HCT116 (cell line): ENCODE measurements around the gene ATP8A2. TPM values are rescaled to one million over a fixed set of nuclear protein-coding genes. Genes with fewer than 3 reads are reported as not detected.

Experiments
- ATAC-seq: fragments of 200-7000 bp; cut with Tn5 transposase; 2 replicates; pipeline ENCODE4 v1.9.1; 2020; ENCODE audit warnings: mild to moderate bottlenecking, moderate library complexity
- BruUV-seq: library from RNA; stranded (reverse); fragments of 400-500 nt; replicated peaks from 2 replicates; lab custom pipeline; 2021; lab: Mats Ljungman, UMichigan
- CTCF ChIA-PET: fragments of 300-600 bp; sonication (Branson Sonifier 250); formaldehyde crosslinking; loops from one replicate; lab custom pipeline; 2021; ENCODE audit warnings: antibody characterized with exemption; lab: Charles Lee
- POLR2A ChIA-PET: fragments of 300-600, 350-600 bp; sonication (Branson Sonifier 250); formaldehyde crosslinking; loops from one replicate; lab custom pipeline; 2021; ENCODE audit warnings: antibody characterized with exemption; lab: Charles Lee
- RAD21 ChIA-PET, 2 experiments: fragments of 300-600 bp; sonication (Branson Sonifier 250); formaldehyde crosslinking; loops; one replicate each; lab custom pipeline; 2023; ENCODE audit warnings: low total read pairs in 2 of 2; ENCODE audit not compliant: uncharacterized antibody in 2 of 2, unreplicated experiment in 2 of 2, low non-redundant PET in 1 of 2; lab: Charles Lee
- DNase-seq: peaks from one replicate; pipeline ENCODE4 v3.0.0-alpha.2; 2010; ENCODE audit warnings: low read depth, low spot score
- H2AFZ ChIP-seq: fragments of 200-600 bp; shearing (Covaris generic), sonication (generic); 2 replicates; pipeline ENCODE4 v1.6.1; 2017; ENCODE audit warnings: low read depth, mixed run types, mixed read lengths, antibody characterized with exemption, low read length; ENCODE audit not compliant: poor library complexity, severe bottlenecking
- H3K27ac ChIP-seq: 2 replicates; pipeline ENCODE4 v1.5.1; 2012; ENCODE audit warnings: low read depth, low read length
- H3K27me3 ChIP-seq: fragments of 200-600 bp; sonication (generic); 2 replicates; pipeline ENCODE4 v1.6.1; 2016; ENCODE audit warnings: mixed run types, low read length, mixed read lengths; ENCODE audit not compliant: insufficient read depth
- H3K36me3 ChIP-seq, 2 experiments: fragments of 200-500 bp in 1 of 2; fragments of 200-600 bp in 1 of 2; sonication (Bioruptor generic) in 1 of 2; sonication (generic) in 1 of 2; 2 replicates each; pipeline versions ENCODE4 v1.5.1 to v1.6.1; 2014 to 2016; ENCODE audit warnings: low read length in 2 of 2, inconsistent platforms in 1 of 2, mixed read lengths in 1 of 2, mixed run types in 1 of 2; ENCODE audit not compliant: insufficient read depth in 2 of 2, control insufficient read depth in 1 of 2
- H3K4me1 ChIP-seq, 2 experiments: fragments of 200-600 bp in 1 of 2; sonication (generic) in 1 of 2; 2 replicates each; pipeline versions ENCODE4 v1.5.1 to v1.6.1; 2012 to 2017; ENCODE audit warnings: low read length in 2 of 2, inconsistent platforms in 1 of 2, mild to moderate bottlenecking in 1 of 2, mixed read lengths in 1 of 2, mixed run types in 1 of 2, moderate library complexity in 1 of 2; ENCODE audit not compliant: insufficient read depth in 2 of 2, control insufficient read depth in 1 of 2
- H3K4me2 ChIP-seq: fragments of 200-600 bp; sonication (generic); 2 replicates; pipeline ENCODE4 v1.6.1; 2017; ENCODE audit warnings: mixed run types, low read length, mixed read lengths
- H3K4me3 ChIP-seq, 2 experiments: fragments of 200-600 bp in 1 of 2; sonication (generic) in 1 of 2; replicated peaks in 1 of 2; 2 replicates each; pipeline ENCODE4 v1.5.1; 2011 to 2016; ENCODE audit warnings: low read length in 2 of 2, control low read depth in 1 of 2, low read depth in 1 of 2, mild to moderate bottlenecking in 1 of 2, mixed read lengths in 1 of 2, mixed run types in 1 of 2
- H3K79me2 ChIP-seq: fragments of 200-600 bp; sonication (generic); 2 replicates; pipeline ENCODE4 v1.6.1; 2017; ENCODE audit warnings: mild to moderate bottlenecking, mixed run types, low read length, moderate library complexity, mixed read lengths; ENCODE audit not compliant: insufficient read depth
- H3K9ac ChIP-seq: fragments of 200-600 bp; sonication (generic); 2 replicates; pipeline ENCODE4 v1.6.1; 2016; ENCODE audit warnings: low read length, mixed read lengths
- H3K9me2 ChIP-seq: fragments of 200-600 bp; sonication (generic), shearing (Covaris generic); 2 replicates; pipeline ENCODE4 v1.6.1; 2017; ENCODE audit warnings: mixed run types, mild to moderate bottlenecking, moderate library complexity; ENCODE audit not compliant: insufficient read depth
- H3K9me3 ChIP-seq, 2 experiments: fragments of 200-500 bp in 1 of 2; fragments of 200-600 bp in 1 of 2; sonication (Bioruptor generic) in 1 of 2; sonication (generic) in 1 of 2; 2 replicates each; pipeline ENCODE4 v1.6.1; 2014 to 2017; ENCODE audit warnings: low read length in 2 of 2, mixed read lengths in 2 of 2, inconsistent platforms in 1 of 2, low read depth in 1 of 2, mild to moderate bottlenecking in 1 of 2, mixed run types in 1 of 2, moderate library complexity in 1 of 2; ENCODE audit not compliant: control insufficient read depth in 1 of 2, insufficient read depth in 1 of 2
- H4K20me1 ChIP-seq: fragments of 200-600 bp; sonication (generic), shearing (Covaris generic); 2 replicates; pipeline ENCODE4 v1.6.1; 2017; ENCODE audit warnings: mixed run types, mild to moderate bottlenecking, moderate library complexity; ENCODE audit not compliant: insufficient read depth
- ATF3 ChIP-seq: IDR thresholded peaks from 2 replicates; pipeline ENCODE4 v1.6.1; 2012
- CBX3 ChIP-seq: IDR thresholded peaks from 2 replicates; pipeline ENCODE4 v1.6.1; 2012; ENCODE audit warnings: low read depth
- CEBPB ChIP-seq: IDR thresholded peaks from 2 replicates; pipeline ENCODE4 v1.6.1; 2012; ENCODE audit warnings: low read depth
- EGR1 ChIP-seq: IDR thresholded peaks from 2 replicates; pipeline ENCODE4 v1.6.1; 2012; ENCODE audit warnings: low read depth
- ELF1 ChIP-seq: IDR thresholded peaks from 2 replicates; pipeline ENCODE4 v1.6.1; 2012; ENCODE audit warnings: low read depth, borderline replicate concordance
- FOSL1 ChIP-seq: IDR thresholded peaks from 2 replicates; pipeline ENCODE4 v1.6.1; 2012; ENCODE audit warnings: low read depth
- JUND ChIP-seq: IDR thresholded peaks from 2 replicates; pipeline ENCODE4 v1.6.1; 2012
- POLR2A ChIP-seq: IDR thresholded peaks from 2 replicates; pipeline ENCODE4 v1.7.0; 2011; ENCODE audit warnings: borderline replicate concordance; ENCODE audit not compliant: insufficient read depth, insufficient read length; ENCODE audit errors: extremely low read depth
- RAD21 ChIP-seq: IDR thresholded peaks from 2 replicates; pipeline ENCODE4 v1.6.1; 2012; ENCODE audit warnings: low read depth, mild to moderate bottlenecking
- REST ChIP-seq: IDR thresholded peaks from 2 replicates; pipeline ENCODE4 v1.6.1; 2012; ENCODE audit warnings: low read depth
- SIN3A ChIP-seq: IDR thresholded peaks from 2 replicates; pipeline ENCODE4 v1.6.1; 2012; ENCODE audit warnings: low read depth
- SRF ChIP-seq: IDR thresholded peaks from 2 replicates; pipeline ENCODE4 v1.6.1; 2012; ENCODE audit warnings: low read depth
- TCF7L2 ChIP-seq: IDR thresholded peaks from 2 replicates; pipeline ENCODE4 v1.7.0; 2011; ENCODE audit warnings: borderline replicate concordance, inconsistent platforms; ENCODE audit not compliant: insufficient read depth, insufficient read length; ENCODE audit errors: extremely low read depth
- YY1 ChIP-seq: IDR thresholded peaks from 2 replicates; pipeline ENCODE4 v1.6.1; 2011; ENCODE audit warnings: low read length, low read depth, moderate library complexity, mild to moderate bottlenecking; ENCODE audit not compliant: insufficient replicate concordance; ENCODE audit errors: extremely low read depth
- ZFX ChIP-seq: fragments of 450-650 bp; IDR thresholded peaks from 2 replicates; pipeline ENCODE4 v1.6.1; 2017
- ZNF274 ChIP-seq: fragments of 200-500 bp; sonication (Bioruptor generic); IDR thresholded peaks from 2 replicates; pipeline ENCODE4 v1.6.1; 2014; ENCODE audit warnings: mild to moderate bottlenecking, low read depth, low read length, inconsistent platforms
- intact Hi-C: fragments of 100-400 bp; cut with micrococcal nuclease; formaldehyde crosslinking; loops from 2 replicates; pipeline ENCODE4 v1.10.0; 2022
- total RNA-seq: library from RNA; stranded (reverse); gene quantifications from one replicate; pipeline ENCODE4 v1.2.1, GENCODE V29; 2021; ENCODE audit not compliant: unreplicated experiment
- TF ChIP-seq, protein P1 (sequence below): IDR thresholded peaks from 2 replicates; pipeline ENCODE4 v1.6.1; 2012

The ATP8A2 gene
- total RNA-seq, 1 experiment from 2014 or later: not detected

GRCh38 chr13:25847635-25848626, 476.2 kb downstream of the ATP8A2 start:
- Histone ChIP-seq H3K9me3 (no peaks in the 10 kb centered on the region), H3K4me1 (no peaks in the 10 kb centered on the region), H3K9me2 (no peaks in the 10 kb centered on the region), H3K36me3 (no peaks in the 10 kb centered on the region), H3K4me3 (no peak overlapping the region), H3K27me3 (peaks cover 57% of the 10 kb centered on the region), H3K4me2 (no peak overlapping the region), H4K20me1 (no peaks in the 10 kb centered on the region), H2AFZ (no peak overlapping the region), H3K9ac (no peak overlapping the region), H3K27ac (no peak overlapping the region), H3K79me2 (no peaks in the 10 kb centered on the region)
- ATAC-seq: no peak
- DNase-seq: no peak
- intact Hi-C loops: no loop called here
- TF ChIP-seq FOSL1 (no peak), ELF1 (no peak), POLR2A (no peak), CEBPB (no peak), EGR1 (no peak), RAD21 (no peak), ATF3 (no peak), CBX3 (no peak), ZFX (no peak), REST (no peak), ZNF274 (no peak), SIN3A (no peak), YY1 (no peak), TCF7L2 (no peak), SRF (no peak), JUND (no peak)
- TF ChIP-seq, protein P1, sequence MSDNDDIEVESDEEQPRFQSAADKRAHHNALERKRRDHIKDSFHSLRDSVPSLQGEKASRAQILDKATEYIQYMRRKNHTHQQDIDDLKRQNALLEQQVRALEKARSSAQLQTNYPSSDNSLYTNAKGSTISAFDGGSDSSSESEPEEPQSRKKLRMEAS: no peak
- ChIA-PET CTCF (no interaction called here), RAD21 (no interaction called here), POLR2A (no interaction called here)
- BruUV-seq: no TSS peak
